ENCODE results near the gene CAVIN2. TPM values are rescaled to one million over a fixed set of nuclear protein-coding genes. Genes with fewer than 3 reads are reported as not detected.

The CAVIN2 gene
- polyA plus RNA-seq, 1 donor from 2014 or later: not detected

GRCh38 chr2:191885650-191886049 is 38.8 kb upstream of the CAVIN2 start:
- TF ChIP-seq POLR2AphosphoS5 (IDR thresholded peaks at IDR 0.05) (no peak), SMC3 (conservative IDR thresholded peaks at IDR 0.05; ENCODE audit: poor library complexity) (no peak), REST (IDR thresholded peaks at IDR 0.05; ENCODE audit: borderline replicate concordance) (no peak), EZH2 (IDR thresholded peaks at IDR 0.05; ENCODE audit: borderline replicate concordance, insufficient read depth, low read length, poor library complexity, severe bottlenecking) (no peak), RAD21 (conservative IDR thresholded peaks at IDR 0.05) (no peak), EP300 (conservative IDR thresholded peaks at IDR 0.05; ENCODE audit: poor library complexity, severe bottlenecking) (no peak), CTCF (IDR thresholded peaks at IDR 0.05; ENCODE audit: poor library complexity, severe bottlenecking) (no peak)
- Histone ChIP-seq H3K4me3 (ENCODE audit: low read length) (no peak overlapping the region), H3K27ac (ENCODE audit: low read length) (no peak overlapping the region), H3K9me3 (ENCODE audit: low read length) (no peaks in the 10 kb centered on the region), H2AFZ (ENCODE audit: low read depth, low read length) (no peak overlapping the region), H3K4me2 (ENCODE audit: low read length) (no peak overlapping the region), H3F3A (ENCODE audit: insufficient read depth, low read length, poor library complexity, severe bottlenecking) (no peaks in the 10 kb centered on the region), H3K27me3 (ENCODE audit: insufficient read depth, low read depth, low read length) (no peaks in the 10 kb centered on the region), H4K20me1 (ENCODE audit: insufficient read depth) (no peaks in the 10 kb centered on the region), H3K79me2 (replicated peaks; ENCODE audit: insufficient read depth, low read length) (no peaks in the 10 kb centered on the region), H3K9ac (ENCODE audit: low read length) (no peak overlapping the region), H3K36me3 (ENCODE audit: insufficient read depth, low read length) (no peaks in the 10 kb centered on the region), H3K9me2 (ENCODE audit: insufficient read depth, low read length) (no peaks in the 10 kb centered on the region)

GRCh38 chr2:191885098-191885497 is 38.2 kb upstream of the CAVIN2 start:
- Histone ChIP-seq H3K9me3 (ENCODE audit: low read length) (no peaks in the 10 kb centered on the region), H3K27me3 (ENCODE audit: insufficient read depth, low read depth, low read length) (no peaks in the 10 kb centered on the region), H3F3A (ENCODE audit: insufficient read depth, low read length, poor library complexity, severe bottlenecking) (no peaks in the 10 kb centered on the region), H3K36me3 (ENCODE audit: insufficient read depth, low read length) (no peaks in the 10 kb centered on the region), H4K20me1 (ENCODE audit: insufficient read depth) (no peaks in the 10 kb centered on the region), H2AFZ (ENCODE audit: low read depth, low read length) (no peak overlapping the region), H3K79me2 (replicated peaks; ENCODE audit: insufficient read depth, low read length) (no peaks in the 10 kb centered on the region), H3K9me2 (ENCODE audit: insufficient read depth, low read length) (no peaks in the 10 kb centered on the region), H3K4me3 (ENCODE audit: low read length) (no peak overlapping the region), H3K4me2 (ENCODE audit: low read length) (no peak overlapping the region), H3K9ac (ENCODE audit: low read length) (no peak overlapping the region), H3K27ac (ENCODE audit: low read length) (no peak overlapping the region)
- TF ChIP-seq MXI1 (conservative IDR thresholded peaks at IDR 0.05; ENCODE audit: poor library complexity, severe bottlenecking) (no peak), CTCF (IDR thresholded peaks at IDR 0.05; ENCODE audit: poor library complexity, severe bottlenecking) (no peak), RAD21 (conservative IDR thresholded peaks at IDR 0.05) (no peak), TAF1 (IDR thresholded peaks at IDR 0.05; ENCODE audit: low read depth) (no peak)
